Coronary artery (tissue), 2 donors: ENCODE measurements around the gene RIOX2.

ENCODE experiments used
- DNase-seq: peaks from one replicate; pipeline ENCODE4 v3.0.0-alpha.2; 2017; ENCODE audit warnings: low spot score
- H3K27ac ChIP-seq, 2 donors: fragments of 200-600 bp; sonication (generic); one replicate each; pipeline ENCODE4 v1.5.1; 2016 to 2019
- H3K4me3 ChIP-seq: fragments of 200-600 bp; sonication (generic); 2 replicates; pipeline ENCODE4 v1.5.1; 2016; ENCODE audit warnings: mild to moderate bottlenecking, moderate library complexity
- CTCF ChIP-seq: fragments of 200-600 bp; sonication (generic); IDR thresholded peaks from one replicate; pipeline ENCODE4 v1.5.1; 2019; ENCODE audit warnings: antibody characterized with exemption

Gene RIOX2

GRCh38 chr3:97972976-97973375 is 745 bp upstream of the RIOX2 start:
- DNase-seq: no peak
- peak overlapping the region; percentile 89 for H3K4me3 ChIP-seq
- TF ChIP-seq CTCF: no peak
- no peak overlapping the region for H3K27ac ChIP-seq

DNA sequence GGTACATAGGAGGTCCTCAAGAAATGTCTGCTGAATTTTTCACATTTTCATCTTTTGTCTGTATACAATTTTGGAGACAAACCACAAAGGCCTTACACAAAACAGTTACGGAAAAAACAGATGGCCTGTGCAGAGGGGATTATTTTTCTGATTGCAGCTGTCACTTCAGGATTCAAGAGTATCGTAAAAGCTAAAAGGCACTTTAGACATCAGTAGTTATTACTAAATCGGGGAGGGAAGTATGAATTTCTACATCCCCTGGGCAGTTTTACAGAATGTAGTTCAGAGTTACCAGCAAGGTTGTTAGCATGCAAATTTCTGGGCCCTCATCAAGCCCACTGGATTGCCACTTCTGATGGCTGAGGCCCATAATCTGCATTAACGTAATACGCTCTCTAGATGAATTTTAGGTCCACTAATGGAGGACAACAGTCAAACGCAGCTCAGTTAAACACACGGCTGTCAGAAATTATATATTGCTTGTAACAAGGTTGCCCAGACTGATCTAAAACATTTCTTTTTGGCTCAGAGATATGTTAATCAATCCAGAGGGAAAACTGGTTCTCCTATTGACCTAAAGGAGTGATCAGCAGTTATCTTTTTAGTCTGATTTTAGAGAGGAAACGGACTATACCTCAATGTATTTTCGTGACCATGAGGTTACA is 1.1 kb downstream of the RIOX2 start:
- no peak for TF ChIP-seq CTCF
- Histone ChIP-seq H3K27ac (peak overlapping the region; percentile 79 to 89), H3K4me3 (peak overlapping the region; percentile 89)
- no peak for DNase-seq

DNA sequence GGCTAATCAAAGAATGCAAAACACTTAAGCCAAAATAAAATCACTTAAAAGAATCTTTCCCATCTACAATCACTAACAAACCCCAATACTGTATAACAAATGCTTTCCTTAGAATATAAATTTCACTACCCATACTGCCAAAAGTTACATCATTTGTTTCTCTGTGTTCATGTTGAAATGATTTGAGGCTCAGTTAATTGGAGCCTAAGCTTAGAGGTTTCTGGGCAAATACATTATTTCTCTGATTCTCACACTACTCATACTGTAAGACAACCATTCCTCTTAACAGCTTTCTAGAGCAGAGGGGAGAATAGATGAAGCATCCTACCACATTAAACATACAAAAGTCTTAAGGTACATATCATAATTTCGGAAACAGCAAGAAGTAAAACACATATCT is 2.1 kb downstream of the RIOX2 start:
- Histone ChIP-seq H3K27ac (no peak overlapping the region), H3K4me3 (no peak overlapping the region)
- DNase-seq: no peak
- no peak for TF ChIP-seq CTCF

DNA sequence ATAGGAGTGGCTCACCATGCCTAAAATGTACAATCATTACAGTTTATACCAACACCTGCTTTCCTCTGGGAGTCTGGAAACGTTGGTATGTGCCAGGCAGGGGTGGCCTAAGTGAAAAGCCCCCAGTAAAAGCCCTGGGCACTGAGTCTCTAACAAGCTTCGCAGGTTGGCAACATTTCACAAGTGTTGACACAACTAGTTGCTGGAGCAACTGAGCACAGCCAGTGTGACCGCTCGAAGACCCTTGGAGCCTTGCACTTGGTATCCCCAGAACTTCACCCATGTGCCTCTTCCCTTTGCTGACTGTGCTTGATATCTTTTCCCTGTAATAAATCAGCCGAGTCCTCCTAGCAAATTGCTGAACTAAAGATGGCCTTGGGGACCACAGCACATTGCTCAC is 2.7 kb downstream of the RIOX2 start:
- H3K27ac ChIP-seq: no peak overlapping the region
- TF ChIP-seq CTCF: no peak
- DNase-seq: no peak
- H3K4me3 ChIP-seq: no peak overlapping the region

- TF ChIP-seq CTCF: no peak
- Histone ChIP-seq H3K27ac (no peak overlapping the region), H3K4me3 (no peak overlapping the region)
- no peak for DNase-seq
Observed at GRCh38 chr3:97968376-97968775, 3.9 kb downstream of the RIOX2 start.

GRCh38 chr3:97967966-97968365 is 4.3 kb downstream of the RIOX2 start:
- TF ChIP-seq CTCF: no peak

GRCh38 chr3:97960993-97961766 is 11.1 kb downstream of the RIOX2 start:
- Histone ChIP-seq H3K27ac (no peak overlapping the region), H3K4me3 (no peak overlapping the region)
- DNase-seq: no peak
- TF ChIP-seq CTCF: no peak

More at GRCh38 chr3:97967966-97968365, 4.3 kb downstream of the RIOX2 start:
- H3K4me3 ChIP-seq: no peak overlapping the region
- no peak for DNase-seq
- H3K27ac ChIP-seq: no peak overlapping the region
